Measurements from ENCODE around the gene CDH4.

- TF ChIP-seq EZH2phosphoT487 (IDR thresholded peaks at IDR 0.05) (no peak), CTCF (IDR thresholded peaks at IDR 0.05) (no peak), EZH2 (IDR thresholded peaks at IDR 0.05) (no peak)
Measured at GRCh38 chr20:61815176-61815575, 563.1 kb downstream of the CDH4 start.

Data from neural progenitor cell (in vitro differentiated cells).